GM21528 (cell line): ENCODE measurements around the gene SNCAIP.

Source experiments
- ATAC-seq: cut with Tn5 transposase; IDR thresholded peaks from one replicate; pipeline ENCODE4 v1.9.1; 2021; ENCODE audit warnings: mild to moderate bottlenecking, moderate library complexity; ENCODE audit not compliant: unreplicated experiment, low FRiP score

Gene SNCAIP

DNA sequence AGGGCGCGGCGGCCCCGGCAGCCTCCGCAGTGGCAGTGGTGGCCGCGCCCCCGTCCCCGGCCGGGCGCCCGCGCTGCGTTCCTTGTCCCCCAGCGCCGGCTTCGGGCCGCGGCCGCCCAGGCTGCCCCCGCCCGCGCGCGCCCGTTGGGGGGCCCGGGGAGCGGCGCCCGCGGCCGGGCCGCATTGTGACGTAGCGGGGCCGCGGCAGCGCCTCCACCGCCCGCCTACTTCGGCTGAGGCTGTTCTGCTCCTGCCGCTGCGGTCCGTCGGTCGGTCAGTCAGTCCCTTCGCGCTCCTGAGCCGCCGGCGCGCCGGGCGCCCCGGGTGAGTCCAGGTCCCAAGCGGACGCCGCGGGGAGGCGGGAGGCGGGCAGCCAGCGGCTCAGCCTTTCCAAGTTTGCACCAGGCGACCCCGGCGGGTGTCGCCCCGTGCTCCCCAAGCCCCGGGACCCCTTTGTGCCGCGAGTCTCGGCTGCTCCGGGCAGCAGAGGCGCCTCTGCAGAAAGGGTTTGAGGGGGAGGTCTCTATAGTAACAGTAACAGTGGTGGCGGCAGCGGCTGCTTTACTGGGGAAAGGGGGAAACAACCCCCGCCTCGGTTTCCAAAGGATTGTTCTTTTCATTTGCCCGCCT, at the start of gene SNCAIP:
SNCAIP (plus strand) TSS at position 277 of the 630 bp plus-strand sequence. CDS start 78,898 bp downstream, outside the sequence.
- ATAC-seq = peak; percentile 61

- no peak for ATAC-seq
Observed at GRCh38 chr5:122263352-122264030, 48.5 kb upstream of the SNCAIP start.

- no peak for ATAC-seq
Observed at GRCh38 chr5:122264610-122265009, 47.4 kb upstream of the SNCAIP start.

DNA sequence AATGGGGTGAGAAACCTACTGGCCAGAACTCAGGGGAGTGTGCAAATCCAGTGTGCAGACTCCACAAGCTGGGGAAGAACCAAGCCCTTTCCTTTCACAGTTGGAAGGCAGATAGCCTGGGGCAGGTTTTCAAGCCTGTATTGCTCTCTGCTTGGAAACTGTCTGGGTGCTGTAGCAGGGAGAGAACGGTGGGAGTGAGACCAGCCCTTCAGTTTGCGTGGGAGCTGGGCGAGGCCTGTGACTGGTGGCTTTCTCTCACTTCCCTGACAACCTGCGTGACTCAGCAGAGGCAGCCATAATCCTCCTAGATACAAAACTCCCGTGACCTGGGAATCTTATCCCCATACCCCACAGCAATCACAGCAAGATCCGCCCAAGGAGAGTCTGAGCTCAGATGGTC, 44.9 kb upstream of the SNCAIP start:
- ATAC-seq = no peak

- no peak for ATAC-seq
Observed at GRCh38 chr5:122273696-122274095, 38.3 kb upstream of the SNCAIP start.

GRCh38 chr5:122283592-122283991, 28.4 kb upstream of the SNCAIP start:
- ATAC-seq = no peak

GRCh38 chr5:122286541-122286940, 25.5 kb upstream of the SNCAIP start:
- no peak for ATAC-seq

GRCh38 chr5:122287101-122287500, 24.9 kb upstream of the SNCAIP start:
- no peak for ATAC-seq

GRCh38 chr5:122291000-122291901, 20.8 kb upstream of the SNCAIP start:
- no peak for ATAC-seq

DNA sequence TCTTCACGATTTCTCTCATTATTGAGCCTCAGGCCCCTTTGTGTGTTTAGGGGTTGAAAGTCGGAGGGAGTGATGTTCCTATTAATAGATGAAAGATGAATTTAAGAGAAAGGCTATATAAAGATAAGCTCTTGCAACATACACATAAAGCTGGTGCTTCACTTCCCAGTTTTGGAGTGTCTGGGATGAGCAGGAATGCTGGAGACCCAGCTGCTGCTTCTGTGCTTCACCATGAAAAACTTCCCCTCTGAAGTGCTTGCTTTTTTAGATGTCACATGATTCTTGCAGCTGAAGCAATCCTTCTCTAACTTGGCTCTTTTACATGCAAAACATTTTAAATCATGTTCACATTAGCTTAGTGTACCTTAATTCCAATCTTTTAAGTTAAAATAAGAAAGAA, 19.7 kb upstream of the SNCAIP start:
- no peak for ATAC-seq

DNA sequence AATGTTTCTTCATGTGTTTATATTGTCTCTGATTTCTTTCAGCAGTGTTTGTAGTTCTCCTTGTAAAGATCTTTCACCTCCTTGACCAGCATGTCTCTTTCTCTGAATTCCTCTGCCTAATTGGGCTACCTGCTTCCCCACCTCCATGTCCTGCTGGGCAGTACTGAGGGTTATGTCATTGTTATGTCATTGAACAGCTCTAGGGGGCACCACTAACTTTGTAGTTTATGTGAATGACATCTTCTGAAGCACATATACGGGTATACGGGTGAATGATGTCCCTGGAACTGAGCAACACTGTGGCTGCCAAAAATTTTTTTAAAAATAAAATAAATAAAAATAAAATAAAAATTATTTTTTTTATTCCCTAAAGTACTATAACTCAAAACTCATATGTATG, 16.9 kb upstream of the SNCAIP start:
- no peak for ATAC-seq

DNA sequence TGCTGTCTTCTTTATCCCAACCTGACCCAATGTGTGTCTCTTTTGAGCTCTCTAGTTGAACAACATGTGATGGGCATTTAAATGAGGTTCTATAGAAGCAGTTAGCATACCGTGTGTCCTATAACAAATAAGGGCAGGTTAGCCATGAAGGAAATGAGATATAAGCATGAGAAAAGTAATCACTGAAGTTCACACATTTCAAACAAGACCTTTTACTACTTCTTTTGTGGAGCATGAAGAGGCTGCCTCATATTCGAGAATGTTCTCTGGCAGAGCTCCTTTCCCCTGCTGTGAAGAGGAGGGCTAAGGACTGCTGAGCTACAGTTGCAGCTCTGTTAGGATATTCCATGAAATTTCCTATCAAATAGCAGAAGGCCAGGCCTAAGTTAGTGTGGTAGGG, 15.2 kb upstream of the SNCAIP start:
- ATAC-seq = no peak

GRCh38 chr5:122297587-122298298, 14.3 kb upstream of the SNCAIP start:
- peak; percentile 94 for ATAC-seq

DNA sequence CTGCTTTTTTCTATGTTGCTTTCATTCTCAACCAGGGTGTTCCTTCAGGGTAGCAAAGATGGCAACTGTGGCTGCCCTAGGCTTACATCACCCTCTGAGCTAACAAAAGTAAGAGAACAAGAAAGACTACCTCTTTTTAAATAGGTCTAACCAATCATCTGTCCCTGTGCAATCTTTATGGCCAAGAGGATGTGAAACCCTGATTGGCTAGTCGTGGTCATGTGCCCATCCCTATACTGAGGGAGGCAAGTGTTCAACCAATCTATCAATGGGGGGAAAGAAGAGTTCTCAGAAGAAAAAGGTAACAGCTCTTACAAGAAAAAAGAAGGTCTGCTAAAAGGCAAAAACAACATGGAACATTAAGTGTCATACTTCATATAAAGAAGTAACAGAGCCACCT, 11.7 kb upstream of the SNCAIP start:
- no peak for ATAC-seq

DNA sequence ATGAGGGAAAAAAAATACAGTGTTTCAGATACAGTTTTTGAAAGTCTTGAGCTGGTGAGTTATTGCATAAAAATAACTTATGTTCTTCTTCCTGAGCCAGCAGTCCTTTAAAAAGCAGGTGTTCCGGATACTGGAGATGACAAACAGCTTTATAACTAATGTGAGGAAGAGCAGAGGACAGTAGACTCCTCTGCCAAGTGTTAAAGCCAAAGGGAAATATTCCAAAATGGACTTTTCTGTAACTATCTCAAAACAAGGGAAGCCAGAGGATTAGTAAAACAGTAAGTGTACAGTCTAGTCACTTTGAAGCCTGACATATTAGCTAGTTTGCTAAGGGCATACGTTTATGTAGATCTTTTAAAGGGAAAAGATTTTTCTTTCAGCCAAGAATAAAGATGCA, 11.0 kb upstream of the SNCAIP start:
- ATAC-seq = no peak

- no peak for ATAC-seq
Observed at GRCh38 chr5:122304471-122305215, 7.4 kb upstream of the SNCAIP start.

DNA sequence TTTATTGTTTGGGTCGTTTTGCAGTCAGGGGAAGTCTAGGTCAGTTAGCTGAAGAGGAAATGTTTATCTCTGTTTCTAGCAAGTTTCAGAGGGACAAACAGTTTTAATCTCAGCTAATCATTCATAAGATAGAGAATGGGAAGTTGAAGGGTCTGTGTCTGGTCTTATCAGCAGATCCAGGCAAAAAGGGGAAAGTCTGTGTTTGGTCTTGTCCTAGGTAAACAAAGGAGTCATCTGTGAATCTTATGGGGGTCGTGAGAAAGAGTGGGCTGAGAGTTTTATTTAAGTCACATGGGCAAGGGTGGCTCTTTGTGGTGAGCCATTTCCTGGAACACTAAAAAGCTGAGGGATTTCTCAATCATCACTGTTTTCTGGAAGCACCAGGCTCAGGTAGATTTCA, 5.6 kb upstream of the SNCAIP start:
- no peak for ATAC-seq

GRCh38 chr5:122310889-122311288, 1.1 kb upstream of the SNCAIP start:
- ATAC-seq = no peak

GRCh38 chr5:122311497-122311960, 508 bp upstream of the SNCAIP start:
- no peak for ATAC-seq
